GM19372 (cell line): ENCODE results near the gene RFPL4AL1.
"Not testable (repeated sequence)": the region's sequence is repeated elsewhere in the genome, so short reads cannot be mapped to it uniquely, and the experiment has no call there.

ENCODE experiments used
- ATAC-seq: cut with Tn5 transposase; IDR thresholded peaks from one replicate; pipeline ENCODE4 v1.9.1; 2021; ENCODE audit warnings: mild to moderate bottlenecking, low read depth, moderate library complexity; ENCODE audit not compliant: unreplicated experiment

Gene RFPL4AL1

GRCh38 chr19:55768818-55769217 is at the start of gene RFPL4AL1:
RFPL4AL1 (plus strand) TSS chr19:55769118; CDS start chr19:55771805, 2,687 bp downstream.
- not testable (repeated sequence) for ATAC-seq

DNA sequence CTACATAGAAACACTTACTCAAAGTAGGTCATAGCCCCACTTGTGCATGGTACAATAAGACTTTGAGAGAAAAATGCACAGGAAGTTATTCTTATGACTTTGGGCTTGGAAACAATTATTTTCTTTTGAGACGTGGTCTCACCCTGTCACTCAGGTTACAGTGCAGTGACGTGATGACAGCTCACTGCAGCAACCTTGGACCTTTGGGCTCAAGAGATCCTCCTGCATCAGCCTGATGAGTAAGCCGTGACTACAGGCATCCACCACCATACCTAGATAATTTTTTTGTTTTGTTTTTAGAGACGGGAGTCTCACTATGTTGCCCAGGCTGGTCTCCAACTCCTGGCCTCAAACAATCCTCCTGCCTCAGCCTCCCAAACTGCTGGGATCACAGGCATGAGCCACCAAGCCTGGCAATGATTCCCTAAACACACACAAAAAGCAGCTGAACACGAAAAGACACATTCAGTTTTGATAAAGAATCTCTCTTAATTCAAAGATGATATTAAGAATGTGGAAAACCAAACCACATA is 48.6 kb upstream of the RFPL4AL1 start:
- no peak for ATAC-seq

DNA sequence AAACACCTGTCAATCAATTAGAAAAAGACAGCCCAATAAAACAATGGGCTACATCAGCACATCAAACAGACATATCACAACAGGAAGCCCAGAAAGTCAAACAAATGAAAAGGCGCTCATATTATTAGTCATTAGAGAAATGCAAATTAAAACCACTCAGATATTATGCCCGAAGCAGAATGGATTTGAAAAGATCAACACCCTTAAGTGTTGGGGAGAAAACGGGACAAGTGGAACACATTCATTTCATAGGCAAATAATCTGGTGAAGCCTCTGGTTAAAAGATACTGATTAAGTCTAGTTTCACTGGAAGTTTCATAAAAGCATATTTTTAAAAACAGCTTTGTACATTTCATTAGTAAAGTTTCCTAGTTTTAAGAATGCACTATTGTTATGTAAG is 48.1 kb upstream of the RFPL4AL1 start:
- ATAC-seq, result no peak

DNA sequence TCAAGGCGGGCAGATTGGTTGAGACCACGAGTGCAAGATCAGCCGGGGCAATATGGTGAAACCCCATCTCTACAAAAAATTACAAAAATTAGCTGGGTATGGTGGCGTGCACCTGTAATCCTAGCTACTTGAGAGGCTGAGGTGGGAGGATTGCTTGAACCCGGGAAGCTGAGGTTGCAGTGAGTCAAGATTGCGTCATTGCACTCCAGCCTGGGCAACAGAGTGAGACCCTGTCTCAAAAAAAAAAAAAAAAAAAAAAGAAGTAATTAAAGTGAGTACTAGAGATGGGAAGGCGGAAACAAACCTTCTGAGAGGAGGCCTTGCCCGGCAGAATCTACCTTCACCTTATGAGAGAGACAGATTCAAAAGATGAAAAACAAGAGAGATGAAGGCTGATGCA is 45.4 kb upstream of the RFPL4AL1 start:
- no peak for ATAC-seq

- ATAC-seq, result not testable (repeated sequence)
Measured at GRCh38 chr19:55730378-55730777, 38.5 kb upstream of the RFPL4AL1 start.

DNA sequence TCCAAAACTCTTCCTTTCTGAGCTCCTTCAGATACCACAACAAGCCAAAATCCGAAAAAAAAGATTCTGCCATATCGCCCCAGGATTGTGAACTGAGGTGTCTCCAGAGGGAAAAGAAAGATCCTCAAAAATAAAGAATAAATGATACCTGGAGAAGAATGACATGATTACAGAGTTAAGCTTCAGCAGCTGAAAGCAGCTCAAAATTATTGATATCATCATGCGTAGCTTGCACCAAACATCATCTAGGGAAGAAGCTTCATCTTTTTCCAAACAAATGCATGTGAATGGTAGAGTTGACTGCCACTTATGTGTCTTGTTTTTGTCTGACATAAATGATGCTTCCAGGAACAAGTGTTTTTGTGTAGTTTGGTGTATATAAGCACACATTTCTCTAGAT is 30.6 kb upstream of the RFPL4AL1 start, which contains the start of gene NLRP9:
Gene NLRP9 (minus strand): TSS at position 101 of the 400 bp plus-strand sequence. CDS start 28 bp downstream, at position 73.
- ATAC-seq, result no peak

GRCh38 chr19:55750715-55751114 is 18.2 kb upstream of the RFPL4AL1 start:
- no peak for ATAC-seq

GRCh38 chr19:55753401-55753800 is 15.5 kb upstream of the RFPL4AL1 start:
- ATAC-seq, result no peak

- ATAC-seq, result not testable (repeated sequence)
Measured at GRCh38 chr19:55756808-55757207, 12.1 kb upstream of the RFPL4AL1 start.

DNA sequence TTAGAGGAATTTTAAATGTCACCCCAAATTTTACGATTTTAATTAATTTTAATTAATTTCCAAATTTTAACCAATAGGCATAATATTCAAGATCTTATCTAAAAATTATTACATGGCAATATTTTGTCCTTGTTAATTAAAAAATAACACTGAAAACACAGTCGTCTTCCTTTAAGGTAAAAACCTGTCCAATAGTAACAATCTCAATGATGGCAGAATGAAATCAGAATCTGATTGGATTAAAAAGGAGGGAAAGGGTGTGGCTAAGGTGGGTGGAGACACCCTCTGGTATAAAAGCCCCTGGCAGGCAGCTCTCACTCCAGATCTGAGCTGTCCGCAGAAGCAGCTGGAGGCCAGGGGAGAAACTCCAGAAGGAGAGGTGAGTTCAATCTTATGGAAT is 10.1 kb upstream of the RFPL4AL1 start, which contains the start of gene RFPL4A:
Gene RFPL4A (plus strand): TSS at position 301 of the 400 bp plus-strand sequence. CDS start 2,704 bp downstream, outside the sequence.
- not testable (repeated sequence) for ATAC-seq

- ATAC-seq, result no peak
Measured at GRCh38 chr19:55766466-55766865, 2.5 kb upstream of the RFPL4AL1 start.

DNA sequence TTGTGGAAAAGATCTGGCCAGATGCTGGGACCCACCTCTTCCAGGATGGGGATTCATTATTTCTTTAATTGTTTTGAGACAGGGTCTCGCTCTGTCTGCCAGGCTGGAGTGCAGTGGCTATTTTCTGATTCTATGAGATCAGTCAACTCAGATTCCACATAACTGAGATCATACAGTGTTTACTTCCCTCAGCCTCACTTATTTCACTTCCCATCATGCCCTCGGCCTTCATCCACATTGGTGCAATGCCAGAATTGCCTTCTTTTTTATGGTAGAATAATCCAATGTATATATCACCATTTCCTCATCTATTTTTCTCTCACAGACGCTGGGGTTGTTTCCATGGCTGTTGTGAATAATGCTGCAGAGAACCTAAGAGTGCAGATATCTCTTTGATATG is 714 bp downstream of the RFPL4AL1 start:
- not testable (repeated sequence) for ATAC-seq

- no peak for ATAC-seq
Measured at GRCh38 chr19:55777528-55777927, 8.6 kb downstream of the RFPL4AL1 start.

DNA sequence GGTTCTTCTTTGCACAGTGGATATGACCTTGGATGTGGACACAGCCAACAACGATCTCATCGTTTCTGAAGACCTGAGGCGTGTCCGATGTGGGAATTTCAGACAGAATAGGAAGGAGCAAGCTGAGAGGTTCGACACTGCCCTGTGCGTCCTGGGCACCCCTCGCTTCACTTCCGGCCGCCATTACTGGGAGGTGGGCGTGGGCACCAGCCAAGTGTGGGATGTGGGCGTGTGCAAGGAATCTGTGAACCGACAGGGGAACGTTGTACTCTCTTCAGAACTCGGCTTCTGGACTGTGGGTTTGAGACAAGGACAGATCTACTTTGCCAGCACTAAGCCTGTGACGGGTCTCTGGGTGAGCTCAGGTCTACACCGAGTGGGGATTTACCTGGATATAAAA is 9.4 kb downstream of the RFPL4AL1 start:
- ATAC-seq, result no peak

- ATAC-seq, result no peak
Measured at GRCh38 chr19:55781112-55781511, 12.2 kb downstream of the RFPL4AL1 start.

- ATAC-seq, result no peak
Measured at GRCh38 chr19:55795021-55795420, 26.1 kb downstream of the RFPL4AL1 start.

DNA sequence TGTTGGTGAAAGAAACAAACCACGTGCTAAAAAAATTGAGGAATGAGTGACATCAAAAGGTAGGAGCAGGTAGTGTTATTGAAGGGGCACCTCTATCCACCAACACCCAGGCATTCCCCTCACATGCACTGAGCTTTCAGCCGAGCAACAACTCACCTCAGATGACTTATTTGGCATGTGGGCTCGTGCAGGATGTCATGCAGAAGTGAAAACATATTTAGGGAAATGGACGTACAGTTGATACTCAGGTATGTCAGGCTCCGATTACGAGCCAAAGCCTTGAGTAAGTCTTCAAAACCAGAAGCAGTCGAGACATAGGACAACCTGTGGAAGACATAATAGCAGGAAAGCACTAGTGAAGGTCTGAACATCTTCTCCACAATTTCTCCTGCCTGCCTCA is 32.5 kb downstream of the RFPL4AL1 start:
- ATAC-seq, result no peak

GRCh38 chr19:55802281-55802680 is 33.4 kb downstream of the RFPL4AL1 start:
- ATAC-seq, result no peak

DNA sequence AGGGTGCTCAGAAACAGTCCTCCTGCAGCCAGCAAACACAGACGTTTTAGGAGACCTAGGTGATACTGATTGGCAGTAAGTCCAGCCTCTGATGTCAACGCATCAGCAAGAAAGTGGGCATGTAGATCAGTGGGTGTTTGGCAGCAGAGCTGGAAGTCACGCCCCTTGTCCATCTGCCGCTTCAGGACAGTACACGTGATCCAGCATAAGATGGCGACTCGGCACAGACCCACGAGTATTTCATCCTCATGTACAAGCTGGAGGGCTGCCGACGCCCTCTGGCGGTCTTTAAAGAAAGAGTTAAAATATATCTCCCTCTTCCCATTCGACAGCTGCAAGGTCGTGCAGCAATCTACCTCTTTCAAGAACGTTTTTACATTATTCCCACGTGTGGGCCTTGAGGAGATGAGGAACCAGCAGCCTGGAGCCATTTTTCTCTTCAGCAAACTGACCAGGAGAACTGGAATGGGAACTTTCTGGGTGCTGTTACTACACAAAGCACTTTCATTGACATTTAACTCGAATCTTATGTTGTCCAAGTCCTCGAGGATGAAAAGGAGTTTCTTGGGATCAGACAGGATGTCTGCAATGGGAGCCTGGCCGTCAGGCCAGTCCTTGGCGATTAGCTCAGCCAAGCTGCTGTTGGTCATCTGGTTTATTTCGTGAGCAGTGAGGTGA is 40.6 kb downstream of the RFPL4AL1 start:
- ATAC-seq, result no peak

GRCh38 chr19:55811340-55811739 is 42.4 kb downstream of the RFPL4AL1 start:
- ATAC-seq, result no peak

GRCh38 chr19:55812449-55812848 is 43.5 kb downstream of the RFPL4AL1 start:
- ATAC-seq, result no peak

GRCh38 chr19:55813906-55814305 is 45.0 kb downstream of the RFPL4AL1 start:
- ATAC-seq, result no peak
